Fibroblast of villous mesenchyme (primary cell): Measurements from ENCODE around the gene IFNGR1. TPM values are rescaled to one million over a fixed set of nuclear protein-coding genes. Genes with fewer than 3 reads are reported as not detected.

ENCODE experiments used
- DNase-seq: peaks from one replicate; pipeline ENCODE4 v3.0.0-alpha.2; 2010; ENCODE audit warnings: low read depth
- H3K4me3 ChIP-seq: 2 replicates; pipeline ENCODE4 v1.5.1; 2011; ENCODE audit warnings: low read depth, mild to moderate bottlenecking, low read length
- CTCF ChIP-seq: IDR thresholded peaks from 2 replicates; pipeline ENCODE4 v1.5.1; 2012; ENCODE audit warnings: low read depth, mild to moderate bottlenecking, low read length; ENCODE audit not compliant: insufficient read depth
- total RNA-seq: library from RNA; depleted of rRNA; stranded (reverse); fragments of >200 nt; gene quantifications from 2 replicates; pipeline ENCODE4 v1.2.3, GENCODE V29; 2012

The IFNGR1 gene
- total RNA-seq, 1 donor = 47.5 TPM

DNA sequence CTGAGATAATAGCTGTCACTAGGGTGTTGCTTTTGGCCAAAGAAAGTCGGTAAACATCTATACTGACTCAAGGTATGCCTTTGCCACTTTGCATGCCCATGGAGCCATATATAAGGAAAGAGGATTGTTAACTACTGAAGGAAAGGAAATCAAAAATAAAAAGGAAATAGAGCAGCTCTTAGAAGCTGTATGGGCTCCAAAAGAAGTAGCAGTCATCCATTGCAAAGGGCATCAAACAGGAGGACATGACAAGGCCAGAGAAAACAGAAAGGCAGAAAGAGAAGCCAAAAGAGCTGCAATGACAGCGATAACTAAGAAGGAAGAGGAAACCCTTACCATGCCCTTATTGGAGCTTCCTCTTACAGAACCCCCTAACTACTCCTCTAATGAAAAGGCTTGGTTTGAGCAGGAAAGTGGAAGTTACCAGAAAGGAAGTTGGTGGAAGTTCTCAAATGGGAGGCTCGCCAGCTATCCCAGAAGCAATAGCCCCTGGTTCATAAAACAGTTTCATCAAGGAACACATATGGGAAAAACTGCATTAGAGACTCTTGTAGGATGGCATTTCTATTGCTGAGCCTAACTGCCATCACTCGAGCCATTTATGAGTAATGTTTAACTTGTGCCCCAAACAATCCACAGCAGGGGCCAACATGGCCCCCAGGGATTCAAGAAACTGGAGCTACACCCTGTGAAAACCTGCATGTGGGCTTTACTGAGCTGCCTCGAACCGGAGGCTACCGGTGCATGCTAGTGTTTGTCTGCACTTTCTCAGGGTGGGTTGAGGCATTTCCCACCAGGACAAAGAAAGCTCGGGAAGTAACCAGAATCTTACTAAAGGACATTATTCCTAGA is 52.7 kb downstream of the IFNGR1 start:
- H3K4me3 ChIP-seq = no peak overlapping the region
- TF ChIP-seq CTCF = no peak
- no peak for DNase-seq

DNA sequence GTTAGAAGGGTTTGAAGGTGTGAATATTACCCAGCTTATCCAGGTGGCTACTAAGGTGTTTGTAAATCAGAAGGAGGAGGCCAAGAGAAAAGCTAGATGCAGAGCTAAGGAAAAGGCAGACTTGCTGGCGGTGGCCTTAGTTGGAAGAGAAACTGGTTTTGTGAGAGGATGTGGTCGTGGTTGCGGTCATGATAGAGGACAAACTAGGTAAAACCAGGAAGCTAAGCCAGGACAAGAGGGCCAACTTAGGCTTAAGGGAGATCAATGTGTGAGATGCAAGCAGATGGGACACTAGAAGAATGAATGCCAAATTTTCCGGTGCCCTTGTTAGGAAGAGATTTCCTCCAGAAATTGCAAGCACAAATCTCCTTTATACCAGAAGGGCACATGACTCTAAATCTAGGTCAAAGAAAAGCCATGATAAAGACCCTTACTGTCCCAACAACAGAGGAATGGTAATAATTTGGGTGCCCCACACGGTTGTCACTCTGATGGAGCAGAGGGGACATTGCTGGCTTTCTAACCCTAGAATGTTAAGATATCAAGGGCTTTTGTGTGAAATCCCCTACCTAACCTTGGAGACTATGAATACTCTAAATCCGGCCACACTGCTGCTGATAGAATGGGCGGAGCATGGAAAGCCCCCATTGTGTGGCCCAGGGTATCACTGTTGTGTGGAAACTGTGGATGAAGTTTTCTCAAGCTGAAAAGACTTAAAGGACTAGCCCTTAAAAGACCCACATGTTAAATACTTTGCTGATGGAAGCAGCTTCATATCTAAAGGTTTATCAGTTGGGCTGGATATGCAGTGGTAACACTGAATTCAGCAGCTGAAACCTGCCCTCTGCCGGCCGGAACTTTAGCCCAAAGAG is 53.6 kb downstream of the IFNGR1 start:
- DNase-seq = peak; percentile 6
- peak; percentile 28 for TF ChIP-seq CTCF
- no peak overlapping the region for H3K4me3 ChIP-seq

DNA sequence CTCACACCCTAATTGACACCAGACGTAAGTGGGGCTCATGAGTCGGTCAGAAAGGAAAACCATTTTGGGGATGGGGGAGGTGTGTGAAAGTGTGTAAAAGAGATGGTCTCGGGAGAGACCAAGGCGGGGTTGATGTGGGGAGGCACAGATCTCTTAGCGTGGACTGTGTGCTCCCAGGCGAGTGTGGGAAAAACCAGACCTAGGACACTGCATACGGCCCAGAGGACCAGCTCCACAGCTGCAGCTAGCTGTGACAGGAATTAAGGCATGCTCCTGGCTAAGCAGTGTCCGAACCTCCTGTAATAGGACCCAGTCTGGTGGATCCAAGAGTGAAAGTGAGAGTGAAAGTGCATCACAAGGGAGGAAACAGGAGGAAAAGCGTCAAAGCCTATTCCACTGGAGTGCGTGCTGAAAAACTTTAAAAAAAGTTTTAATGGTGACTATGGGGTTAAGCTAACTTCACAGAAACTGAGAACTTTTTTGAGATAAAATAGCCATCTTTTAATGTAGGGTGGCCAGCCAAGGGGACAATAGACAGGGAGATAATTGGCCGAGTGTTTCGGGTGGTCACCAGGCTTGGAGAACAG is 55.4 kb downstream of the IFNGR1 start:
- H3K4me3 ChIP-seq = no peak overlapping the region
- no peak for TF ChIP-seq CTCF
- DNase-seq = no peak

DNA sequence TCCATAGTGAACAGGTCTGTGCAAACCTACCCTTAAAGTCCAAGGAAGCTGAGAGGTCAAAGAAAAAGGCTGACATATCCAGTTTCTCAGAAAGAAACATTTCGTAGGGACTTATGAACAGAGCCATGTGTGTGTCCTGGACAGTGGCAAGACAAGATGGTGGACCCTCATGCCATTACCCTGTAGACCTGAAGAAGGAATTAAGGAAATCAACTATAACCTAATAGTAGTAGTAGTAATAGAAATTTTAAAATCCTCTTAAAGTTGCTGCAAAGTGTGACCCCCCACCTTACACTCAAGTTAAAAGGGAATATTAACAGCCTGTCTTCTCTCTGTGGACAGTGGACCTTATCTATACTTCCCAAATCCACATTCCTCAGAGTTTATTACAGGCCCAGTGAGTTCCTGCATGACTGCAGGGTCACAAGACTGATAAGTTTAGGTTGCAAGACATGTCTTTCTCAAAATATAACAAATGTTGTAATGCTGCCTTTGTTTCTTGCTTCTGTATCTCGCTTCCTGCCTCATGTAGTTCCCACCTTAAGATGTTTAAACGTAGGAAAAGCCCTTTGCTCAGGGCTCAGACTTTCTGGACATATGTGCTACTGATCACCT is 56.4 kb downstream of the IFNGR1 start:
- DNase-seq = no peak
- H3K4me3 ChIP-seq = no peak overlapping the region
- no peak for TF ChIP-seq CTCF

DNA sequence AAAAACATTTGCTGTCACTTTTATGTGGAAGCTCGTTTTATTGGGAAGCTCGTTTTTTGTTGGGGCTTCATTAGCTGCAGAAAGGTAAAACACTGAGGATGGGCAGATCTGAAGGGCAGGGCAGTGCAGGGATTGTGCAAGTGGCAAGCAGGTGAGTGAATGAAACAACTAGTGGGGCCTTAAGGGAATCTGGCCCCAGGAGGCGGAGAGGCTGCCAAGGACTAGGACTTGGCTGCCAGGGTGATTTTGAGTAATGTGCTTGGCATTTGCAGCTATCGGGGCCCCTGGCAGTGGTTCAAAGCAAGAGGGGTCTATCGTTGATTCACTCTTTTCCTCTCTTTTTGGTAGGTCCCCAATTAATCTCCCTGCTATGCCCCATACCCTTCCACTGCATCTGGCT is 57.2 kb downstream of the IFNGR1 start:
- no peak for TF ChIP-seq CTCF
- no peak for DNase-seq
- H3K4me3 ChIP-seq = no peak overlapping the region

GRCh38 chr6:137160763-137161162 is 58.4 kb downstream of the IFNGR1 start:
- TF ChIP-seq CTCF = no peak
- DNase-seq = no peak
- no peak overlapping the region for H3K4me3 ChIP-seq
